Endothelial cell of umbilical vein (primary cell): ENCODE results near the gene FUT8. TPM values are rescaled to one million over a fixed set of nuclear protein-coding genes. Genes with fewer than 3 reads are reported as not detected.

Experiments
- BruUV-seq: library from RNA; stranded (reverse); fragments of 400-500 nt; replicated peaks from 2 replicates; lab custom pipeline; 2021; lab: Mats Ljungman, UMichigan
- CTCF ChIA-PET: fragments of 300-600, 350-600 bp; sonication (Branson Sonifier 250); formaldehyde crosslinking; loops from one replicate; lab custom pipeline; 2021; ENCODE audit warnings: antibody characterized with exemption, inconsistent platforms; lab: Charles Lee
- POLR2A ChIA-PET: fragments of 300-600, 350-600 bp; sonication (Branson Sonifier 250); formaldehyde crosslinking; loops from one replicate; lab custom pipeline; 2021; ENCODE audit warnings: antibody characterized with exemption, inconsistent platforms; lab: Charles Lee
- DNase-seq: peaks from one replicate; pipeline ENCODE4 v3.0.0-alpha.2; 2011; ENCODE audit warnings: low read depth, low spot score
- FAIRE-seq: peaks from 2 replicates; lab custom pipeline; 2011; peaks lifted over from hg19 to GRCh38; lab: Jason Lieb, UNC
- H2AFZ ChIP-seq: 2 replicates; pipeline ENCODE4 v1.6.0; 2012; ENCODE audit warnings: low read depth, low read length, control low read depth, inconsistent platforms
- H3K27ac ChIP-seq: 2 replicates; pipeline ENCODE4 v1.5.1; 2011; ENCODE audit warnings: low read depth, mild to moderate bottlenecking, control low read depth, low read length, moderate library complexity; ENCODE audit not compliant: insufficient read depth
- H3K27me3 ChIP-seq, 2 experiments: 2 replicates each; pipeline versions ENCODE4 v1.6.0 to v1.6.1; 2011; ENCODE audit warnings: low read length in 2 of 2, mixed read lengths in 1 of 2; ENCODE audit not compliant: control insufficient read depth in 2 of 2, insufficient read depth in 2 of 2
- H3K36me3 ChIP-seq, 2 experiments: 2 replicates in 1 of 2; 3 replicates in 1 of 2; pipeline ENCODE4 v1.5.1; 2011; ENCODE audit warnings: low read length in 2 of 2, mild to moderate bottlenecking in 1 of 2, moderate library complexity in 1 of 2; ENCODE audit not compliant: control insufficient read depth in 2 of 2, insufficient read depth in 2 of 2; ENCODE audit errors: extremely low read depth in 1 of 2
- H3K4me1 ChIP-seq: 3 replicates; pipeline ENCODE4 v1.5.1; 2011; ENCODE audit warnings: mild to moderate bottlenecking, low read length; ENCODE audit not compliant: control insufficient read depth, insufficient read depth; ENCODE audit errors: extremely low read depth
- H3K4me2 ChIP-seq: 2 replicates; pipeline ENCODE4 v1.6.1; 2011; ENCODE audit warnings: low read length, control low read depth, mixed read lengths; ENCODE audit not compliant: insufficient read depth
- H3K4me3 ChIP-seq, 3 experiments: fragments of 200-600 bp in 1 of 3; sonication (generic), shearing (Covaris generic) in 1 of 3; replicated peaks in 1 of 3; 2 replicates each; pipeline ENCODE4 v1.5.1; 2011 to 2016; ENCODE audit warnings: control low read depth in 3 of 3, low read length in 3 of 3, mild to moderate bottlenecking in 2 of 3, inconsistent platforms in 1 of 3, low read depth in 1 of 3, moderate library complexity in 1 of 3; ENCODE audit not compliant: insufficient read depth in 1 of 3
- H3K79me2 ChIP-seq: 2 replicates; pipeline ENCODE4 v1.6.0; 2012; ENCODE audit warnings: low read length, inconsistent platforms; ENCODE audit not compliant: control insufficient read depth, insufficient read depth
- H3K9ac ChIP-seq: replicated peaks from 2 replicates; pipeline ENCODE3; 2011; ENCODE audit warnings: low read length, control low read depth; ENCODE audit not compliant: insufficient read depth; ENCODE audit errors: extremely low read depth
- H3K9me1 ChIP-seq: replicated peaks from 3 replicates; pipeline ENCODE4 v1.6.0; 2011; ENCODE audit warnings: mild to moderate bottlenecking, low read length; ENCODE audit not compliant: control insufficient read depth, insufficient read depth; ENCODE audit errors: extremely low read depth
- H3K9me3 ChIP-seq: replicated peaks from 2 replicates; pipeline ENCODE4 v1.5.1; 2012; ENCODE audit warnings: low read length, inconsistent platforms; ENCODE audit not compliant: control insufficient read depth, insufficient read depth
- H4K20me1 ChIP-seq: replicated peaks from 2 replicates; pipeline ENCODE3; 2011; ENCODE audit warnings: mild to moderate bottlenecking, low read length; ENCODE audit not compliant: control insufficient read depth, insufficient read depth; ENCODE audit errors: extremely low read depth
- CTCF ChIP-seq, 2 donors: IDR thresholded peaks; 1 replicate in 1 of 2; 2 replicates in 1 of 2; pipeline ENCODE4 v1.5.1; 2011; ENCODE audit warnings: low read length in 2 of 2, mild to moderate bottlenecking in 2 of 2, moderate library complexity in 2 of 2, control low read depth in 1 of 2, inconsistent platforms in 1 of 2, low read depth in 1 of 2; ENCODE audit not compliant: insufficient read depth in 1 of 2; ENCODE audit errors: extremely low read depth in 1 of 2
- EZH2 ChIP-seq: IDR thresholded peaks from 2 replicates; pipeline ENCODE4 v1.6.1; 2012; ENCODE audit warnings: borderline replicate concordance, low read depth, mild to moderate bottlenecking, moderate library complexity, low read length, inconsistent platforms; ENCODE audit not compliant: severe bottlenecking
- FOS ChIP-seq: IDR thresholded peaks from 2 replicates; pipeline ENCODE4 v1.6.1; 2011; ENCODE audit warnings: mild to moderate bottlenecking, low read length, moderate library complexity, borderline replicate concordance; ENCODE audit not compliant: insufficient read depth
- GATA2 ChIP-seq: IDR thresholded peaks from 2 replicates; pipeline ENCODE4 v1.7.0; 2011; ENCODE audit warnings: low read depth, mild to moderate bottlenecking, moderate library complexity, mixed read lengths, low read length; ENCODE audit not compliant: insufficient read length, insufficient read depth
- JUN ChIP-seq: IDR thresholded peaks from 2 replicates; pipeline ENCODE4 v1.6.1; 2011; ENCODE audit warnings: borderline replicate concordance, low read depth; ENCODE audit not compliant: insufficient read length, insufficient read depth
- MAX ChIP-seq: IDR thresholded peaks from 2 replicates; pipeline ENCODE4 v1.6.1; 2011; ENCODE audit not compliant: insufficient read depth, insufficient read length
- MYC ChIP-seq: IDR thresholded peaks from one replicate; pipeline ENCODE4 v1.6.1; 2011; ENCODE audit warnings: mild to moderate bottlenecking, low read depth, low read length
- POLR2A ChIP-seq: IDR thresholded peaks from 2 replicates; pipeline ENCODE4 v1.6.1; 2012; ENCODE audit warnings: low read depth, mild to moderate bottlenecking, control low read depth, low read length
- POLR2AphosphoS5 ChIP-seq: IDR thresholded peaks from 2 replicates; pipeline ENCODE4 v1.6.1; 2012; ENCODE audit warnings: low read depth, mild to moderate bottlenecking, control low read depth, low read length, moderate library complexity; ENCODE audit not compliant: insufficient read depth
- dilution Hi-C: fragments of 300-500 bp; cut with MboI; formaldehyde crosslinking; loops from one replicate; pipeline ENCODE4 v1.15.0; 2019; ENCODE audit warnings: low sequenced_read_pairs; ENCODE audit not compliant: extremely low pct_ligation_motif_present
- intact Hi-C: fragments of 100-400 bp; cut with micrococcal nuclease; formaldehyde crosslinking; loops from one replicate; pipeline ENCODE4 v1.10.0; 2022
- polyA plus RNA-seq, 4 experiments: library from polyadenylated mRNA; depleted of rRNA in 3 of 4; stranded (reverse) in 3 of 4; unstranded in 1 of 4; fragments of >200 nt; gene quantifications; 2 replicates each; pipeline versions ENCODE4 v1.2.1 to v1.2.3, GENCODE V29; 2011 to 2012; ENCODE audit warnings: missing spikeins in 1 of 4
- total RNA-seq: library from RNA; stranded (reverse); gene quantifications from 2 replicates; pipeline ENCODE4 v1.2.3, GENCODE V29; 2021

The FUT8 gene
- total and polyA plus RNA-seq, 2 donors (not counting 3 experiments of a cell fraction or from before 2014, with no cell fraction given) = 16.7 to 38.8 TPM

GRCh38 chr14:65476942-65477318 lies 64.4 kb downstream of the FUT8 start:
- CTCF ChIA-PET = interaction anchor here (1.1 to 1.5 kb wide), 4 partner anchors 9 to 348 kb away, joined by 3 to 5 read pairs (median 4); no protein-coding TSS in a partner anchor

More at GRCh38 chr14:65476942-65477318, 64.4 kb downstream of the FUT8 start:
- no peak for FAIRE-seq
- no peak overlapping the region for H3K4me2 ChIP-seq
- no peaks in the 10 kb centered on the region for H4K20me1 ChIP-seq
- POLR2A ChIA-PET = no interaction called here
- intact Hi-C loops = loop anchor here (5.0 kb wide), 1 partner anchor 135 kb away; no protein-coding TSS in a partner anchor
- H3K79me2 ChIP-seq = peaks cover 15% of the 10 kb centered on the region
- no peaks in the 10 kb centered on the region for H3K36me3 ChIP-seq
- H3K9me3 ChIP-seq = no peaks in the 10 kb centered on the region
- peaks cover 7% of the 10 kb centered on the region for H3K4me1 ChIP-seq
- H3K27me3 ChIP-seq = no peaks in the 10 kb centered on the region
- H3K9ac ChIP-seq = no peak overlapping the region
- no peak overlapping the region for H3K27ac ChIP-seq
- dilution Hi-C loops = no loop called here
- TF ChIP-seq POLR2A = no peak
- TF ChIP-seq MAX = no peak
- no peak for TF ChIP-seq MYC
- no peak for TF ChIP-seq JUN
- no peak for TF ChIP-seq POLR2AphosphoS5
- TF ChIP-seq EZH2 = no peak
- no peak for TF ChIP-seq FOS
- no peak for TF ChIP-seq GATA2
- TF ChIP-seq CTCF (IDR thresholded peaks at IDR 0.05; ENCODE audit: extremely low read depth in 1 of 2, insufficient read depth in 1 of 2, low read depth in 1 of 2, low read length in 2 of 2) = no peak
- H2AFZ ChIP-seq = no peak overlapping the region
- no TSS peak for BruUV-seq
- H3K9me1 ChIP-seq = no peaks in the 10 kb centered on the region
- DNase-seq = no peak
- no peak overlapping the region for H3K4me3 ChIP-seq
